A549 (cell line): ENCODE measurements around the gene SMTN. TPM values are rescaled to one million over a fixed set of nuclear protein-coding genes. Genes with fewer than 3 reads are reported as not detected.

ENCODE experiments used
- ATAC-seq, 2 experiments: fragments of 200-7000 bp in 1 of 2; fragments of >200 bp in 1 of 2; cut with Nextera tagmentation in 1 of 2; cut with Tn5 transposase in 1 of 2; 3 replicates each; pipeline versions ENCODE4 v1.8.0 to v1.9.1; 2018 to 2020; ENCODE audit warnings: mild to moderate bottlenecking in 1 of 2, moderate library complexity in 1 of 2
- CTCF ChIA-PET: fragments of 300-600 bp; sonication (Branson Sonifier 250); formaldehyde crosslinking; extraction: SDS; loops from one replicate; lab custom pipeline; 2021; ENCODE audit warnings: antibody characterized with exemption, inconsistent platforms; lab: Yijun Ruan, JAX
- POLR2A ChIA-PET: fragments of 350-600 bp; formaldehyde crosslinking; extraction: SDS; loops from one replicate; lab custom pipeline; 2021; ENCODE audit warnings: antibody characterized with exemption, inconsistent platforms; lab: Yijun Ruan, JAX
- DNase-seq, 2 experiments: peaks; one replicate each; pipeline versions ENCODE4 v3.0.0 to v3.0.0-alpha.2; 2011 to 2016; ENCODE audit warnings: low read depth in 1 of 2, low spot score in 1 of 2
- FAIRE-seq: peaks from 2 replicates; lab custom pipeline; 2011; peaks lifted over from hg19 to GRCh38; lab: Jason Lieb, UNC
- H3K27ac ChIP-seq, 2 experiments: fragments of >200 bp; sonication (Bioruptor Twin); formaldehyde crosslinking; 3 replicates each; pipeline ENCODE4 v1.5.1; 2016 to 2017
- H3K4me1 ChIP-seq: fragments of >200 bp; sonication (Bioruptor Twin); formaldehyde crosslinking; 3 replicates; pipeline ENCODE4 v1.6.1; 2016
- H3K4me2 ChIP-seq: fragments of >200 bp; sonication (Bioruptor Twin); formaldehyde crosslinking; 3 replicates; pipeline ENCODE4 v1.6.1; 2016
- H3K4me3 ChIP-seq: fragments of >200 bp; sonication (Bioruptor Twin); formaldehyde crosslinking; 3 replicates; pipeline ENCODE4 v1.5.1; 2016
- H3K9me3 ChIP-seq: fragments of >200 bp; sonication (Bioruptor Twin); formaldehyde crosslinking; 3 replicates; pipeline ENCODE4 v1.6.1; 2016
- EP300 ChIP-seq, 2 experiments: fragments of >200 bp; sonication (Bioruptor Twin); formaldehyde crosslinking; IDR thresholded peaks; 2 replicates in 1 of 2; 3 replicates in 1 of 2; pipeline ENCODE4 v1.6.1; 2016 to 2017
- FOSB ChIP-seq: fragments of 250-450 bp; sonication (Bioruptor Pico); IDR thresholded peaks from 2 replicates; pipeline ENCODE4 v1.5.0; 2020; ENCODE audit warnings: mild to moderate bottlenecking, moderate library complexity
- FOSL2 ChIP-seq, 2 experiments: fragments of 450-650 bp in 1 of 2; fragments of >200 bp in 1 of 2; sonication (Bioruptor Twin) in 1 of 2; formaldehyde crosslinking; IDR thresholded peaks; 2 replicates each; pipeline versions ENCODE4 v1.5.0 to v1.6.1; 2016 to 2020; ENCODE audit warnings: mild to moderate bottlenecking in 1 of 2, moderate library complexity in 1 of 2
- FOXS1 ChIP-seq: fragments of 250-450 bp; sonication (Bioruptor Pico); IDR thresholded peaks from 2 replicates; pipeline ENCODE4 v1.5.0; 2020; ENCODE audit warnings: mild to moderate bottlenecking, moderate library complexity
- HEYL ChIP-seq: fragments of 250-450 bp; sonication (Bioruptor Pico); IDR thresholded peaks from 2 replicates; pipeline ENCODE4 v1.8.0; 2021; ENCODE audit warnings: mild to moderate bottlenecking, moderate library complexity
- HOXA7 ChIP-seq: fragments of 250-450 bp; sonication (Bioruptor Pico); IDR thresholded peaks from 2 replicates; pipeline ENCODE4 v1.5.0; 2020; ENCODE audit warnings: mild to moderate bottlenecking, moderate library complexity
- HOXB13 ChIP-seq: fragments of 250-450 bp; sonication (Bioruptor Pico); IDR thresholded peaks from 2 replicates; pipeline ENCODE4 v1.5.0; 2020; ENCODE audit warnings: low read depth, mild to moderate bottlenecking, moderate library complexity
- MAFK ChIP-seq: fragments of 450-650 bp; IDR thresholded peaks from 2 replicates; pipeline ENCODE4 v1.6.1; 2014; ENCODE audit not compliant: partially characterized antibody
- MYC ChIP-seq: IDR thresholded peaks from 2 replicates; pipeline ENCODE4 v1.6.1; 2012; ENCODE audit warnings: mild to moderate bottlenecking, inconsistent platforms, low read length, improper control_type of control experiment, borderline replicate concordance
- PHF8 ChIP-seq: fragments of 200-600 bp; sonication (generic); IDR thresholded peaks from 2 replicates; pipeline ENCODE4 v1.6.1; 2016; ENCODE audit warnings: low read depth, mild to moderate bottlenecking, antibody characterized with exemption, moderate library complexity, borderline replicate concordance
- RFX5 ChIP-seq: fragments of 450-650 bp; IDR thresholded peaks from 2 replicates; pipeline ENCODE4 v1.7.1; 2014; ENCODE audit warnings: antibody characterized with exemption, mild to moderate bottlenecking, moderate library complexity
- RNF2 ChIP-seq: fragments of 200-600 bp; sonication (generic); IDR thresholded peaks from 2 replicates; pipeline ENCODE4 v1.6.1; 2016; ENCODE audit warnings: low read depth, mild to moderate bottlenecking, antibody characterized with exemption, moderate library complexity, borderline replicate concordance
- ZSCAN20 ChIP-seq: fragments of 250-450 bp; sonication (Bioruptor Pico); IDR thresholded peaks from 2 replicates; pipeline ENCODE4 v1.8.0; 2022; ENCODE audit warnings: mild to moderate bottlenecking, moderate library complexity
- WGBS: methylation state at CpG from one replicate; pipeline ENCODE4 v1.1.6; 2017; ENCODE audit errors: missing lambda C conversion rate; 5-methylcytosine and 5-hydroxymethylcytosine counted together
- polyA plus RNA-seq, 4 experiments: library from polyadenylated mRNA; depleted of rRNA in 3 of 4; stranded (reverse); fragments of >200 nt; fragmentation: RNase III in 1 of 4; extraction: RNeasy Plus Mini Kit Qiagen cat#74134 plus additional on column Dnase treatment in 1 of 4; gene quantifications; 2 replicates in 3 of 4; 3 replicates in 1 of 4; pipeline ENCODE4 v1.2.3, GENCODE V29; 2011 to 2017
- TF ChIP-seq, protein P1 (sequence below): IDR thresholded peaks from 2 replicates; pipeline ENCODE4 v1.6.1; 2012
- TF ChIP-seq, protein P2 (sequence below): IDR thresholded peaks from 2 replicates; pipeline ENCODE4 v1.6.1; 2012

Gene SMTN
- polyA plus RNA-seq, 2 of the 4 experiments (the other 2 are of a cell fraction) = 12.7 to 33.1 TPM

DNA sequence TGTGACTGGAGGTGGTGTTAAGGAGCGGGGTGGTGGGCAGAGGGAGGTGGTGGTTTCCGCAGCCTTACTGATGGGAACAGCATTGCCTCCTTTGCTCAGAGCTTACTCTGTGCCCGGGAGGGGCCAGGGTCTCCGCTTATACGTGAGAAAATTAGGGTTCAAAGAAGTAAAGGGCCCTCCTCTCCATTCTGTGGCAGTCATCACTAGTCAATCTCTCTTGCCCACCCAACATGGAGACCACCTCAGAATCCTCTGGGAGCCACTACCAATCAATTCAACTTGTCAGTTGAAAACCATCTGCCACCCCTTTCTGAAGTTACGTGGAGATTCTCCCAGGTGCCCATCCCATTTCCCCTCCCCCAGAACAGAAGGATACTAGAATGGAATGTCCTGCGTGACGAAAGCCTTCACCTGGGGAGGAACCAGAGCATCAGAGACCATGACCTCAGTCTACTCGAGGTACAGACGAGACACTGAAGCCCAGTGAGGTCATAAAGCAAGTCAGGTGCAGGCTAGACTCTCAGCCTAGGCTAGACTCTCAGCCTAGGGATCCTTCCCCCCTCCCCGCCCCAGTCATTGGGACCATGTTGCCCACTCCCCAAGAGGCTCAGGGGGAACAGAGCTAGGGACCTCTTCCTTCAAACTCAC, 24.3 kb downstream of the SMTN start:
- Histone ChIP-seq H3K9me3 (no peaks in the 10 kb centered on the region), H3K27ac (no peak overlapping the region), H3K4me1 (peaks cover 14% of the 10 kb centered on the region), H3K4me2 (no peak overlapping the region), H3K4me3 (no peak overlapping the region)
- CTCF ChIA-PET = interaction anchor here (1.0 kb wide), 1 partner anchor 342 kb away, joined by 4 read pairs; no protein-coding TSS in a partner anchor
- 88% methylated on average over 10 of the region's 11 CpGs for WGBS
- POLR2A ChIA-PET = no interaction called here
- no peak for ATAC-seq
- no peak for FAIRE-seq
- TF ChIP-seq FOSB = no peak
- TF ChIP-seq, protein P1, sequence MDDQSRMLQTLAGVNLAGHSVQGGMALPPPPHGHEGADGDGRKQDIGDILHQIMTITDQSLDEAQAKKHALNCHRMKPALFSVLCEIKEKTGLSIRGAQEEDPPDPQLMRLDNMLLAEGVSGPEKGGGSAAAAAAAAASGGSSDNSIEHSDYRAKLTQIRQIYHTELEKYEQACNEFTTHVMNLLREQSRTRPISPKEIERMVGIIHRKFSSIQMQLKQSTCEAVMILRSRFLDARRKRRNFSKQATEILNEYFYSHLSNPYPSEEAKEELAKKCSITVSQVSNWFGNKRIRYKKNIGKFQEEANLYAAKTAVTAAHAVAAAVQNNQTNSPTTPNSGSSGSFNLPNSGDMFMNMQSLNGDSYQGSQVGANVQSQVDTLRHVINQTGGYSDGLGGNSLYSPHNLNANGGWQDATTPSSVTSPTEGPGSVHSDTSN = no peak
- TF ChIP-seq FOSL2 (IDR thresholded peaks at IDR 0.05) = no peak
- no peak for TF ChIP-seq FOSL2 (CRISPR knock-in tag; IDR thresholded peaks at IDR 0.05)
- no peak for TF ChIP-seq ZSCAN20 (CRISPR knock-in tag)
- TF ChIP-seq RFX5 = no peak
- TF ChIP-seq EP300 (IDR thresholded peaks at IDR 0.05) = no peak
- TF ChIP-seq, protein P2, sequence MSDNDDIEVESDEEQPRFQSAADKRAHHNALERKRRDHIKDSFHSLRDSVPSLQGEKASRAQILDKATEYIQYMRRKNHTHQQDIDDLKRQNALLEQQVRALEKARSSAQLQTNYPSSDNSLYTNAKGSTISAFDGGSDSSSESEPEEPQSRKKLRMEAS = no peak
- TF ChIP-seq HOXB13 = no peak
- no peak for TF ChIP-seq RNF2
- TF ChIP-seq HOXA7 (CRISPR knock-in tag) = no peak
- DNase-seq = no peak

DNA sequence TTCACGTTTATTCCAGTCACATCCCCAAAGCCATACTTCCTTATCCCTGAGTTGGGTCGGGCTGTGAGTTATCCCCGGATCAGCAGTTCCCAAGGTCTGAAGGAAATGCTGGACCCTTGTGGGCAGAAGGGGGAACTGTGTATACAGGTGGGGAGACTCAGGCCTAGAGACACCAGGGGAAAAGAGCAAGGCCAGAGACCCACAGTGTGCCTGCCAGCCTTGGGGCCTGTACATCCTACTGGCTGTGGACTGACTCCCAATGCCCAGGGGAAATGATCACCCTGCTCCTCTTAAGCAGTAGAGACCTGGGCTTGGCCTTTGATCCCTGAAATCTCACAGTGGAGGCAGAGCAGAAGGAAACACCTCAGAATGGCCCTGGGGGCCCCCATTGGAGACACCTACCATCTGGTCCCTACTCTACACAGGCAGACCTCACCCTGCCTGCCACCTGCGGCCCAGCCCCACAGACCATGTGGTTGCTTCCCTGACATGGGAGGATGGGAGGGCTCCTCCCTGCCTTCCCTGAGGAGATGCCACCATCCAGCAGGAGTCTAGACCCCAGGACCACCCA, 25.0 kb downstream of the SMTN start:
- Histone ChIP-seq H3K4me2 (peak overlapping the region; percentile 79), H3K9me3 (no peaks in the 10 kb centered on the region), H3K4me1 (peaks cover 14% of the 10 kb centered on the region), H3K27ac (peak overlapping the region in 1 of 2 experiments; percentile 91; a peak in 1 of 6 replicates), H3K4me3 (no peak overlapping the region)
- CTCF ChIA-PET = interaction anchor here (1.6 to 2.7 kb wide), 3 partner anchors 19 to 42 kb away, joined by 8 to 39 read pairs (median 11); no protein-coding TSS in a partner anchor
- POLR2A ChIA-PET = no interaction called here
- TF ChIP-seq MAFK = peak; percentile 69
- no peak for TF ChIP-seq HEYL
- no peak for TF ChIP-seq EP300 (IDR thresholded peaks at IDR 0.05)
- peak; percentile 7 to 16; a peak in 4 of 6 replicates for ATAC-seq
- FAIRE-seq = no peak
- WGBS = 88% methylated on average over 4 of the region's 4 CpGs
- DNase-seq = peak in 1 of 2 experiments; percentile 19

DNA sequence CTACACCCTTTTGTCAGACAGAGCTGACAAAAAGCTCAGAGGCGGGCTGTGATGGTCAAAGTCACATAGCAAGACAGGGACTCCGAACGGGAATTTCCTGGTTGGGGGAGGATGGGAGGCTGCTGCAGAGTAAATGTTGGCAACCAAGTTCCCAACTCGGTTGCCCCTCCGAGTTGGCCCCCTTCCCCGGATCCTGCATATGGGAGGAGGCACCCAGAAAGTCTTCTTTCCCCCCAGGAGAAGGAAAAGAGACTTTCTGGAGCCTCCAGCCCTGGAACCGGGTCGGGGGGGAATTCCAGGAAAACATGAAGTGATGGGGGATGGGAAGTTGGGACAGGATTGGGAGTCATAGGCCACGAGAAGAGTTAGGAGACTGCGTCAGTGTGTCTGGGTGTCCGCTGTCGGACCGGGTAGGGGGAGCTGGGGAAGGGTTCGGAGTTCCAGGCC, 25.6 kb downstream of the SMTN start:
- no peaks in the 10 kb centered on the region for H3K9me3 ChIP-seq
- WGBS = 37% methylated on average over 14 of the region's 14 CpGs
- ChIA-PET CTCF (interaction anchor here (0.7 to 3.9 kb wide), 14 partner anchors 8 to 536 kb away, joined by 3 to 50 read pairs (median 9); partner anchors contain the start of gene INPP5J), POLR2A (interaction anchor here (0.6 to 1.0 kb wide), 4 partner anchors 11 to 138 kb away, joined by 3 to 5 read pairs (median 3); partner anchors contain the start of genes MORC2 and SMTN)
- H3K4me3 ChIP-seq = peak overlapping the region; percentile 66
- H3K4me1 ChIP-seq = peaks cover 13% of the 10 kb centered on the region
- DNase-seq (peak in 1 of 2 experiments; percentile 21), FAIRE-seq (no peak), ATAC-seq (peak; percentile 25 to 45; a peak in 5 of 6 replicates)
- peak overlapping the region; percentile 78 to 91 for H3K27ac ChIP-seq
- TF ChIP-seq PHF8 = no peak
- TF ChIP-seq FOXS1 (CRISPR knock-in tag) = no peak
- TF ChIP-seq MYC = no peak
- peak overlapping the region; percentile 79 for H3K4me2 ChIP-seq
